WTC11 (cell line): ENCODE data around the gene SEH1L.

ENCODE experiments used
- NR2C2 ChIP-seq: sonication (generic); formaldehyde crosslinking; IDR thresholded peaks from 2 replicates; pipeline ENCODE4 v1.8.0; 2022; ENCODE audit warnings: mild to moderate bottlenecking, missing genetic modification reagents
- TF ChIP-seq, protein P1 (sequence below): fragments of 200-600 bp; IDR thresholded peaks from 2 replicates; pipeline ENCODE4 v1.8.0; 2022; ENCODE audit warnings: antibody characterized with exemption
- TF ChIP-seq, protein P2 (sequence below): sonication (generic); formaldehyde crosslinking; IDR thresholded peaks from 2 replicates; pipeline ENCODE4 v1.8.1; 2023; ENCODE audit warnings: mild to moderate bottlenecking, missing genetic modification reagents, moderate library complexity
- TF ChIP-seq, protein P3 (sequence below): sonication (generic); formaldehyde crosslinking; IDR thresholded peaks from 2 replicates; pipeline ENCODE4 v1.8.1; 2022; ENCODE audit warnings: low read depth, mild to moderate bottlenecking, moderate library complexity, missing genetic modification reagents, borderline replicate concordance

DNA sequence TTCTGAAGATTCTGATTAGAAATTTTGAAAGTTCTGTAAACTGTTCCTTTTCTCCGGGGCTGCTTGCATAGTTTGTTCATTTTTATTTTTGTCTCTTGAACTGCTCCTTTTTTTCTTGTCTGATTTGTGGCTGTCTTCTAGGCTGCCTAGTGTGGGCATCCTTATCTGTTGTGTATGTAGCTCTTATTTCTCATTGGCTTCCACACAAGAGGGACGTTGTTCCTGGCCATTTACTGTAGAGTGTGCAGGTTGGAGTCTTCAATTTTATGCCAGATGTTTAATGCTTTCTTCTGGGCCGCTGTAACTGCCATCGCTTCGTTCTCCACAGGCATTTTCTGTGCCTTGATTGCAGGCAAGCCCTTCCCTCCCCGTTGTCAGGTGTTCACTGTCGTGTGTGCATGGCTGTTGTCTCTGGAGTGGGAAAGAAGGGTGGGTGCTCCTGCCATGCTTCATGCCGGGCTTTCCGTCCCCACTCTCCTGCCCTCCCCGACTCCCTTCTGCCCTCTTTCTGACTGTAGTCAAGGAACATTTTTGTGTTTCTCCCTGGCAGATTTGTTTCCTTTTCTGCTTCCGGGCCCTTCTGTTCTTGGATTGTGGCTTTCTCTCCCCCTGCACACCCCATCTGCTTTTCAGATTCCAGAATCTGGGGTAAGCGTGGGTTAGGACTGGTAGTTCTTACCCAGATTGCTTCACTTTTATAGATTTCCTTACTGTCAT, 58.9 kb downstream of the SEH1L start:
- TF ChIP-seq, protein P1, sequence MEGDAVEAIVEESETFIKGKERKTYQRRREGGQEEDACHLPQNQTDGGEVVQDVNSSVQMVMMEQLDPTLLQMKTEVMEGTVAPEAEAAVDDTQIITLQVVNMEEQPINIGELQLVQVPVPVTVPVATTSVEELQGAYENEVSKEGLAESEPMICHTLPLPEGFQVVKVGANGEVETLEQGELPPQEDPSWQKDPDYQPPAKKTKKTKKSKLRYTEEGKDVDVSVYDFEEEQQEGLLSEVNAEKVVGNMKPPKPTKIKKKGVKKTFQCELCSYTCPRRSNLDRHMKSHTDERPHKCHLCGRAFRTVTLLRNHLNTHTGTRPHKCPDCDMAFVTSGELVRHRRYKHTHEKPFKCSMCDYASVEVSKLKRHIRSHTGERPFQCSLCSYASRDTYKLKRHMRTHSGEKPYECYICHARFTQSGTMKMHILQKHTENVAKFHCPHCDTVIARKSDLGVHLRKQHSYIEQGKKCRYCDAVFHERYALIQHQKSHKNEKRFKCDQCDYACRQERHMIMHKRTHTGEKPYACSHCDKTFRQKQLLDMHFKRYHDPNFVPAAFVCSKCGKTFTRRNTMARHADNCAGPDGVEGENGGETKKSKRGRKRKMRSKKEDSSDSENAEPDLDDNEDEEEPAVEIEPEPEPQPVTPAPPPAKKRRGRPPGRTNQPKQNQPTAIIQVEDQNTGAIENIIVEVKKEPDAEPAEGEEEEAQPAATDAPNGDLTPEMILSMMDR = no peak
- TF ChIP-seq NR2C2 (CRISPR knock-in tag) = no peak
- TF ChIP-seq, protein P2, sequence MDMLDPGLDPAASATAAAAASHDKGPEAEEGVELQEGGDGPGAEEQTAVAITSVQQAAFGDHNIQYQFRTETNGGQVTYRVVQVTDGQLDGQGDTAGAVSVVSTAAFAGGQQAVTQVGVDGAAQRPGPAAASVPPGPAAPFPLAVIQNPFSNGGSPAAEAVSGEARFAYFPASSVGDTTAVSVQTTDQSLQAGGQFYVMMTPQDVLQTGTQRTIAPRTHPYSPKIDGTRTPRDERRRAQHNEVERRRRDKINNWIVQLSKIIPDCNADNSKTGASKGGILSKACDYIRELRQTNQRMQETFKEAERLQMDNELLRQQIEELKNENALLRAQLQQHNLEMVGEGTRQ (CRISPR knock-in tag) = no peak
- TF ChIP-seq, protein P3, sequence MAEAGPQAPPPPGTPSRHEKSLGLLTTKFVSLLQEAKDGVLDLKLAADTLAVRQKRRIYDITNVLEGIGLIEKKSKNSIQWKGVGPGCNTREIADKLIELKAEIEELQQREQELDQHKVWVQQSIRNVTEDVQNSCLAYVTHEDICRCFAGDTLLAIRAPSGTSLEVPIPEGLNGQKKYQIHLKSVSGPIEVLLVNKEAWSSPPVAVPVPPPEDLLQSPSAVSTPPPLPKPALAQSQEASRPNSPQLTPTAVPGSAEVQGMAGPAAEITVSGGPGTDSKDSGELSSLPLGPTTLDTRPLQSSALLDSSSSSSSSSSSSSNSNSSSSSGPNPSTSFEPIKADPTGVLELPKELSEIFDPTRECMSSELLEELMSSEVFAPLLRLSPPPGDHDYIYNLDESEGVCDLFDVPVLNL (CRISPR knock-in tag) = no peak
